GM18861 (cell line): ENCODE data around the gene DCLRE1B.

Experiments
- ATAC-seq: cut with Tn5 transposase; IDR thresholded peaks from one replicate; pipeline ENCODE4 v1.9.1; 2021; ENCODE audit not compliant: unreplicated experiment

The DCLRE1B gene

GRCh38 chr1:113886417-113887401, 18.4 kb upstream of the DCLRE1B start:
- ATAC-seq = no peak

GRCh38 chr1:113887402-113888175, 17.5 kb upstream of the DCLRE1B start, which contains the start of gene BCL2L15:
Gene BCL2L15 (minus strand): TSS chr1:113887581. CDS start chr1:113887375, 206 bp downstream.
- no peak for ATAC-seq

GRCh38 chr1:113890816-113891215, 14.3 kb upstream of the DCLRE1B start:
- ATAC-seq = no peak

- no peak for ATAC-seq
Observed at GRCh38 chr1:113891631-113892220, 13.4 kb upstream of the DCLRE1B start.

- no peak for ATAC-seq
Observed at GRCh38 chr1:113893267-113893666, 11.9 kb upstream of the DCLRE1B start.

GRCh38 chr1:113895098-113895497, 10.0 kb upstream of the DCLRE1B start:
- no peak for ATAC-seq

- ATAC-seq = no peak
Observed at GRCh38 chr1:113895961-113896360, 9.2 kb upstream of the DCLRE1B start.

- no peak for ATAC-seq
Observed at GRCh38 chr1:113898241-113898814, 6.8 kb upstream of the DCLRE1B start.

- no peak for ATAC-seq
Observed at GRCh38 chr1:113899111-113899510, 6.0 kb upstream of the DCLRE1B start.

- ATAC-seq = no peak
Observed at GRCh38 chr1:113901191-113901590, 3.9 kb upstream of the DCLRE1B start.

GRCh38 chr1:113903501-113904292, 1.4 kb upstream of the DCLRE1B start:
- ATAC-seq = no peak

- ATAC-seq = peak; percentile 35
Observed at GRCh38 chr1:113904293-113904673, 843 bp upstream of the DCLRE1B start.

- no peak for ATAC-seq
Observed at GRCh38 chr1:113905435-113905861, 322 bp downstream of the DCLRE1B start.

GRCh38 chr1:113912594-113913311, 7.6 kb downstream of the DCLRE1B start:
- no peak for ATAC-seq

GRCh38 chr1:113913312-113913668, 8.2 kb downstream of the DCLRE1B start:
- no peak for ATAC-seq

GRCh38 chr1:113913887-113914664, 8.9 kb downstream of the DCLRE1B start:
- no peak for ATAC-seq

GRCh38 chr1:113916974-113917373, 11.8 kb downstream of the DCLRE1B start:
- ATAC-seq = no peak

GRCh38 chr1:113917400-113918082, 12.4 kb downstream of the DCLRE1B start:
- no peak for ATAC-seq
